Right lobe of liver (tissue), 6 donors: ENCODE measurements around the gene SBK2. TPM values are rescaled to one million over a fixed set of nuclear protein-coding genes. Genes with fewer than 3 reads are reported as not detected.
A peak's percentile ranks its signal among the peaks of the same experiment; 100 is the strongest.

Experiments
- ATAC-seq, 4 donors: fragments of 200-7000 bp; cut with Tn5 transposase; one replicate each; pipeline ENCODE4 v1.9.1; 2020; ENCODE audit warnings: mild to moderate bottlenecking in 4 of 4, moderate library complexity in 4 of 4
- DNase-seq, 3 donors: peaks; one replicate each; pipeline ENCODE4 v3.0.0-alpha.2; 2020
- H3K27ac ChIP-seq, 3 donors: fragments of 200-600 bp; one replicate each; pipeline ENCODE4 v1.8.0; 2022
- H3K27me3 ChIP-seq, 2 donors: fragments of 200-600 bp; one replicate each; pipeline ENCODE4 v1.8.0; 2022
- H3K36me3 ChIP-seq, 4 donors: fragments of 200-600 bp; sonication (generic) in 1 of 4; one replicate each; pipeline versions ENCODE4 v1.5.1 to v1.8.0; 2017 to 2022; ENCODE audit warnings: control low read depth in 1 of 4
- H3K4me1 ChIP-seq, 4 donors: fragments of 200-600 bp; sonication (generic) in 1 of 4; one replicate each; pipeline versions ENCODE4 v1.5.1 to v1.8.0; 2017 to 2022; ENCODE audit warnings: control low read depth in 1 of 4
- H3K4me3 ChIP-seq, 3 donors: fragments of 200-600 bp; one replicate each; pipeline ENCODE4 v1.8.0; 2022
- H3K9me3 ChIP-seq, 4 donors: fragments of 200-600 bp; sonication (generic) in 1 of 4; one replicate each; pipeline versions ENCODE4 v1.5.1 to v1.8.0; 2017 to 2022; ENCODE audit warnings: control low read depth in 1 of 4
- CTCF ChIP-seq, 4 donors: fragments of 200-600 bp in 3 of 4; fragments of 450-650 bp in 1 of 4; IDR thresholded peaks; one replicate each; pipeline versions ENCODE4 v1.5.1 to v1.8.0; 2016 to 2022; ENCODE audit warnings: antibody characterized with exemption in 4 of 4, mild to moderate bottlenecking in 2 of 4
- POLR2A ChIP-seq: fragments of 450-650 bp; IDR thresholded peaks from one replicate; pipeline ENCODE4 v1.6.1; 2017; ENCODE audit warnings: antibody characterized with exemption, mild to moderate bottlenecking
- WGBS: methylation state at CpG from one replicate; pipeline ENCODE4 v1.1.6; 2018; ENCODE audit warnings: low coverage, low lambda C conversion rate; ENCODE audit not compliant: insufficient coverage; ENCODE audit errors: missing lambda C conversion rate; 5-methylcytosine and 5-hydroxymethylcytosine counted together
- intact Hi-C, 2 donors: fragments of 100-400 bp; cut with DNase I; formaldehyde crosslinking; loops; one replicate each; pipeline versions ENCODE4 v1.11.2 to v1.14.1; 2022
- total RNA-seq, 6 experiments: library from RNA; depleted of rRNA in 2 of 6; stranded (reverse); fragments of >200 nt in 2 of 6; fragmentation: NEBNext Ultra II Directional in 3 of 6; extraction: Animal tissue kit (Norgen Biotek cat#: 25700) in 3 of 6; gene quantifications; one replicate each; pipeline versions ENCODE4 v1.1.0 to v1.2.4, GENCODE V29; 2016 to 2023
- donor health status: DM: no; HTN: yes; CAD: no.
- donor health status: DM: no; HTN: no; CAD: no.
- donor health status: DM: no; HTN: no; CAD: no.
- donor health status: DM: no; HTN: yes; CAD: no.
- donor health status: DM: no; HTN: yes; CAD: no.

SBK2 gene
- total RNA-seq, 6 experiments from 2014 or later = not detected

GRCh38 chr19:55581823-55582223, 44.9 kb upstream of the SBK2 start:
- Histone ChIP-seq H3K36me3 (no peaks in the 10 kb centered on the region), H3K4me1 (peaks cover 0 to 26% (median 4%) of the 10 kb centered on the region in 4 donors), H3K27ac (peak overlapping the region; percentile 71 to 85 (median 78)), H3K27me3 (no peaks in the 10 kb centered on the region), H3K9me3 (no peaks in the 10 kb centered on the region), H3K4me3 (peak overlapping the region in 2 of 3 donors; percentile 13 to 74)
- intact Hi-C loops = no loop called here
- ATAC-seq = peak in 3 of 4 donors; percentile 11 to 44 (median 16)
- no peak for DNase-seq
- WGBS = 16% methylated on average over 6 of the region's 6 CpGs
- TF ChIP-seq POLR2A = no peak
- TF ChIP-seq CTCF (IDR thresholded peaks at IDR 0.05) = no peak

- no peaks in the 10 kb centered on the region for H3K27me3 ChIP-seq
These were observed 44.4 kb upstream of the SBK2 start for GRCh38 chr19:55581145-55581822.

GRCh38 chr19:55580628-55581144, 43.8 kb upstream of the SBK2 start, which contains the start of gene ZNF579:
ZNF579 (minus strand) TSS chr19:55580848; CDS start chr19:55579639, 1,209 bp downstream.
- H3K27me3 ChIP-seq = no peaks in the 10 kb centered on the region
- ATAC-seq (peak; percentile 72 to 82 (median 78)), DNase-seq (peak; percentile 79 to 80 (median 80))
- H3K4me3 ChIP-seq = peak within 1 kb of the TSS; percentile 67 to 74 (median 72)
- no peak for TF ChIP-seq POLR2A
- no peak for TF ChIP-seq CTCF (IDR thresholded peaks at IDR 0.05)
- WGBS = 0% methylated on average over 3 of the region's 24 CpGs
- H3K4me1 ChIP-seq = peaks cover 0 to 25% (median 4%) of the 10 kb centered on the region in 4 donors
- H3K9me3 ChIP-seq = no peaks in the 10 kb centered on the region
- peak within 1 kb of the TSS; percentile 73 to 85 (median 78) for H3K27ac ChIP-seq
- intact Hi-C loops = no loop called here
- no peaks in the 10 kb centered on the region for H3K36me3 ChIP-seq

More at GRCh38 chr19:55581145-55581822, 44.4 kb upstream of the SBK2 start:
- Histone ChIP-seq H3K4me1 (peaks cover 0 to 25% (median 4%) of the 10 kb centered on the region in 4 donors), H3K36me3 (no peaks in the 10 kb centered on the region), H3K9me3 (no peaks in the 10 kb centered on the region), H3K4me3 (peak overlapping the region; percentile 67 to 74 (median 72)), H3K27ac (peak overlapping the region; percentile 73 to 85 (median 78))
- TF ChIP-seq CTCF (IDR thresholded peaks at IDR 0.05) = no peak
- no peak for TF ChIP-seq POLR2A
- DNase-seq (no peak), ATAC-seq (peak; percentile 9 to 32 (median 16))
- intact Hi-C loops = no loop called here
- WGBS = 18% methylated on average over 12 of the region's 12 CpGs

GRCh38 chr19:55579766-55580621, 43.1 kb upstream of the SBK2 start:
- intact Hi-C loops = no loop called here
- TF ChIP-seq CTCF (IDR thresholded peaks at IDR 0.05) (no peak), POLR2A (no peak)
- no peaks in the 10 kb centered on the region for H3K9me3 ChIP-seq
- H3K4me3 ChIP-seq = peak overlapping the region; percentile 67 to 74 (median 72)
- no peaks in the 10 kb centered on the region for H3K36me3 ChIP-seq
- no peaks in the 10 kb centered on the region for H3K27me3 ChIP-seq
- 20% methylated on average over 11 of the region's 20 CpGs for WGBS
- peak overlapping the region; percentile 73 to 85 (median 78) for H3K27ac ChIP-seq
- DNase-seq (no peak), ATAC-seq (peak; percentile 15 to 28 (median 20))
- peaks cover 0 to 25% (median 4%) of the 10 kb centered on the region in 4 donors for H3K4me1 ChIP-seq
